HG02588 (cell line): ENCODE measurements around the gene IGF1.

Source experiments
- ATAC-seq: cut with Tn5 transposase; IDR thresholded peaks from one replicate; pipeline ENCODE4 v1.9.1; 2021; ENCODE audit warnings: mild to moderate bottlenecking, moderate library complexity; ENCODE audit not compliant: unreplicated experiment

The IGF1 gene

DNA sequence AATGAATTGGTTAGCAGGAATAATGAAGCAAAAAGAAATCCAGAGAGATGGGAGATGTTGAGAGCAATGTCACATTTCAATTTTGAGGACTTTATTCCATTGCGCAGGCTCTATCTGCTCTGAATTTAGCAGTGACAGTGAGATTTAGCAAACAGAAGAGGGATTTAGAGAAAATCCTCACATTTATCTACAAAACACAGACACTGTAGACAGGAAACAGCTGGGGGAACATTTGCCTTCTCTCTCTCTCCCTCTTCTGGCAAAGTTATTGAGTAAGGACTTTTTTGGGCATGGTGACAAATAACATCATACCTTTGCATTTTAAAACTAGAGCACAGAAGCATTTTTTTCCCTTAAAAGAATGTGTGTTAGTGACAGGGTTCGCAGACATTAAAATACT is at the start of gene IGF1:
Gene IGF1 (minus strand): TSS at position 158 of the 400 bp plus-strand sequence. CDS start 182 bp downstream, outside the sequence.
- no peak for ATAC-seq

- no peak for ATAC-seq
These were observed 47.7 kb upstream of the IGF1 start for GRCh38 chr12:102528111-102528510.

DNA sequence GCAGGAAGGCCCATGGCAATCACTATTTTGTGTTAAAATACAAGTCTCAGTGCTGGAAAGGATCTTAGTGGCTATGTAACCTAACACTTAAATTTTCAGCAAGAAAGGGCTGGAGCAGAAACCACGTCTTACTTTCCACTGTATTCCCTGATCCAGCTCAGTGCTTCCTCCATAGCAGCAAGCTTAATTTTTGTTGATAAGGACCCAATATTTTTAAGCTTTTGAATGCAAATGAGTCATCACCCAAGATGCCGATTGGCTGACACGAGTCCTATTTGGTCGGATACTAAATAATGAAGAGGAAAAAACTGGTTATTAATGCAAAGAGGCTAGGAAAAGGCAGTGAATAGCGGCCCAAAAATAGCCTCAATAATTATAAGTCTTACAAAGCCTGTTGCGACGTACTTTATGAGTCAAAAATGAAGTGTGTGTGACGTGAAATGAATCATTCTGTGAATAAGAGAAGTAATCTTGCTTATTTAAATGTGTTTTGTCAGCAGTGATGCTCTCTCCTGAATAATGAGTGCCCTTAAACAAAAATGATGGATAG is 46.9 kb upstream of the IGF1 start:
- no peak for ATAC-seq

GRCh38 chr12:102526656-102527055 is 46.3 kb upstream of the IGF1 start:
- ATAC-seq, result no peak

GRCh38 chr12:102522768-102523167 is 42.4 kb upstream of the IGF1 start:
- ATAC-seq, result no peak

DNA sequence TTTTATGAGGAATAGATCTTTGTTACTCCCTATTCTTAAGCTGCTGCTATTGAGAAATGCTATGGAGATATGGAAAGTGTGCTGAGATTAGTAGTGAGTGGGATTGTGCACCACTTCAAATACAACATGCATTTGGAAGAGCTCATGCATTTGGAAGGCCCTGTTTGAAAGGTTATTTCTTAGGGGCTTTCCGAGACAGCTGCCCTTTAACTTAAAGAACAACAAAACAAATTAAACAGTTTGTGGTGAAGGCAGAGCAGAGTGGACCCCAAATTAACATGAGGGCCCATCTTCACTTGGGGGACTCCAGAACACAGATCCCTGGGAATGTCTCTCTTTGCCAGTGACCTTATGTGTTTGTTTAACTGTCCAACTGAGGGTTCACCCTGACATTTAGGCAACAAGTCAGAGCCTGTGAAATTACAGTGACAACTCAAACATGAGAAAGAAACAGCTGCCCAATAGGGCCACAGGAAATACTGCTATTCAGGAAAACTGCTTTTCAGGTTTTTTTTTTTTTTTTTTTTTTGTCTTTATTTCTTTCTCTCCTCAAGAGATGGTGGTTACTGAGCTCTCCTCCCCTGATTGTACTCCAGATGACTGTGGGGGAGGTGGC is 41.4 kb upstream of the IGF1 start:
- ATAC-seq, result no peak

DNA sequence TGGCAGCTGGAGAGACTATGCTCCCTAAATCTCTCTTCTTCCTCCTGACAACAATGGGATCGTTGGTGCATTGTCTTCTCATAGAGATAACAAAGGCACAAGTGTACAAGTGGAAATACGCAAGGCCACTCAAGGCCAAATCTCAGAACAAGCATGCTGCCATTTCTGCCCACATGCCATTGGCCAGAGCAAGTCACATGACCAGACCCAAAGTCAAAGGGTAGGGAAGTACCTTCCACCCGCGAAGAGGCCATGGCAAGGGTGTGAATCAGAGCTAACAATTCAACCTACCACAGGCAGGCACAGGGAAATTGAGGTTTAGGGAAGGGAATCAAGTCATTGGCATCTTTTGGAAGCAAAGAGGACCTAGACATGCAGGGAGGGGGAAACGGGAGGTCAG is 38.5 kb upstream of the IGF1 start:
- no peak for ATAC-seq

DNA sequence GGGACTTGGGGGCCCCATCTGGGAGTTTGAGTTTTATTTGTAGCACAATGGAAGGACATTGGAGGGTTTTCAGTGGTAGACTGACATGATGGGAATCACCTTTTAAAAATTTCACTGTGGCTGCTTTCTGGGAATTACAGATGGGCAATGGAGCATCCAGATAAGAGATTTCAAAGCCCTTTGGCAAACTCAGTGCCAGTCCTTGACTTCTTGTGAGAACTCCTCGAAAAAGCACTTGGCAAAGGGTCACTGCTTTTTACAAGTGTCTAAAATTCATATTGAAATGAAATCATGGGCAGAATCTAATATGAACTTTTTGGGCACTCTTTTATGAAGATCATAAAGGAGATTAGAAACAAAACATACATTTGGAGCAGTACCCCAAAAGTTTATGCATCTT is 34.3 kb upstream of the IGF1 start:
- no peak for ATAC-seq

DNA sequence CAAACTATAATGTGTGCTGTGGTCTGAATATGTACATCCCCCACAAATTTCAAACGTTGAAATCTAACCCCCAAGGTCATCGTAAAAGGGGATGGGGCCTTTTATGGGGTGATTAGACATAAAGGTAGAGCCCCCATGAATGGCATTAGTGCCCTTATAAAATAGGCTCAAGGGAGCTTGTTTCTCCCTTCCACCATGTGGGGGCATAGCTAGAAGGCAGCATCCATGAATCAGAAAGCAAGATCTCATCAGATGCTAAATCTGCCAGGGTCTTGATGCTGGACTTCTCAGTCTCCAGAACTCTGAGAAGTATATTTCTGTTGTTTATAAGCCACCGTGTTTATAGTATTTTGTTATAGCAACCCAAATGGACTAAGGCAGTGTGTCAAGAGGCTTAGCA is 33.4 kb upstream of the IGF1 start:
- ATAC-seq, result no peak

DNA sequence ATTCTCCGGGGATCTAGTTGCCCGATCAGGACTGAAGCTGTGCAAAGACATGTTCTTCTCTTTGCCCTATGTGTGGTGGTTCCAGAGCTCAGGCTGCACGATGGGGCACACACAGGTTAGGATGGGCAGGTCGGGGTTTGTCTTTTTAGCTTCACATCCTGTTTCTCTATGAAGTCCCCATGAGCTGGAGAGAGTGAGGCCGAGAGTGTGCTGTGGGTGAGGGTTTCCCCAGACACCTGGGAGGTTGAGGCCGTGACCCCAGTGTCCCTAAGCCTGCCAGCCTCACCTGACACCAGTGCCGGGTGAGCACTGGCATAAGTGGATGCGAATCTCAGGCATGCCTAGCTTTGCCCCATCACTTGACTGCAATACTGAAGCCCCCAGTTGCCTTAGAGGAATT is 32.9 kb upstream of the IGF1 start:
- peak; percentile 93 for ATAC-seq

GRCh38 chr12:102512523-102512922 is 32.2 kb upstream of the IGF1 start:
- ATAC-seq, result no peak

DNA sequence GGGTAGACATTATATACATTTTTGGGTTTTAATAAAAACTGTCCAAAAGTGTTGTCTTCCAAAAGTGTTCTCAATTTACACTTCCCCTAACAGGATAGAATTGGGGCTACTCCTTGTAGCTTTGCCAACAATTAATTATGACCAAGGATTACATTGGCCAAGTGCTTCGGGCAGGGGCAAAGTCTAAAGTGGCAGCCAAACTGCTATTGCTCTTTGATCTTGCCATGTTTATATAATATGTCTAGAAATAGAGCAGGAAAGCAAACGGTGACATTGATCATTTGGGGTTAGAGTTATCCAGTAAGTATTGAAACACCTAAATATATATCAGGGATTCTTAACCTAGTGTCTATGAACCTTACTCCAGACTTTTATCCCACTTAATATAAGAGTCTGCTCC is 31.2 kb upstream of the IGF1 start:
- no peak for ATAC-seq

GRCh38 chr12:102510463-102510862 is 30.1 kb upstream of the IGF1 start:
- ATAC-seq, result no peak

GRCh38 chr12:102510031-102510430 is 29.7 kb upstream of the IGF1 start:
- ATAC-seq, result no peak

DNA sequence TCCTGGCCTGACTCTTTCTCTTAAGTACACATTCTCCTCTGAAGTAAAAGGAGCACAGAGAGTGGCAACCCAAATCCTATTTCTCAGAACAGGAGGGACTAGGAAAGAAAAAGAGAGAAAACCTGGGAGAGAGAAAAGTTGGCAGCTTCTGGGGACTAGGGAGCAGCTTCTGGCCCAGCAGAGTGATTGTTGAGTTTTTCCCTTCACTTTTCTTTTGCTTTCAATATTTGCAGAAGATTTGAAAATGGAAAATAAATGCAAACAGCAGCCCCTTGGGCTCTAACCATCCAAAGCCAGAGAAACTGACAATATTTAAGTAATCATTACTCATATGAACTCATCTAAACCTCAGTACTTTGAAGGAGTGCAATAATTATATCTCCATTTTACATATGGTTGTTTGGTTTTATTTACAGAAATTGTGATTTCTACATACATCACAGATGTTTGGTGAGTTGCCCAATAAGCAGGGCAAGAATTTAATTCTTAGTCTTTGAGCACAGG is 28.8 kb upstream of the IGF1 start:
- ATAC-seq, result no peak

DNA sequence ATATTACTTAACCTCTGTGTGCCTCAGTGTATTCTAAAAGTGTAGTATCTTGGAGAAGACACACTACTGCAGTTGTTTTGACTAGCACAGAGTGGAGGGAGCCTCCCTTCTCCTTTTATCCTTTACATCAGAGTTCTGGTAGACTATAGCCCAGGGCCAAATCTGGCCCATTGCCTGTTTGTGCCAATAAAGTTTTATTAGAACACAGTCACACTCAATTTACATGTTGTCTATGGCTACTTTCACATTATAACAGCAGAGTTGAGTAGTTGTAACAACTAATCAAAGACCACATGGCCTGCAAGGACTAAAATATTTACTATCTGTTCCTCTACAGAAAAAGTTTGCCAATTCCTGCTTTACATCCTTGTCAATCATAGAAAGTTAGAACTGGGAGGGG is 27.7 kb upstream of the IGF1 start:
- no peak for ATAC-seq

GRCh38 chr12:102507301-102507700 is 26.9 kb upstream of the IGF1 start:
- ATAC-seq, result no peak

DNA sequence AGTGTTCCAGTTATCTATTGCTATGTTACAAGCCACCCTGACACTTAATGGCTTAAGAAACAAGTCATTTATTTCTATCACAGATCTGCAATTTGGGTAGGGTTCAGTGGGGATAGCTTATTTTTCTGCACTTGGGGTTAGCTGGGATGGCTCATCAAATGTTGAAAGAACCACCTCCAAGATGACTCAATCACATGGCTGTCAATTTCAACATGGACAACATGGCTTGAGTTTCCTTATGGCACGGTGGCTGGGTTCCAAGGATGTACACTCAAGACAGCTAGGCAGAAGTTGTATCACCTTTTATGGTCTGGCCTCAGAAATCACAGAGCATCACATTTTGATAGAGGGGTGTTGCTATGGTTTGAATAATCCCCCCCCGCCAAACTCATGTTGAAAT is 24.5 kb upstream of the IGF1 start:
- no peak for ATAC-seq

- ATAC-seq, result no peak
These were observed 23.9 kb upstream of the IGF1 start for GRCh38 chr12:102504280-102504679.

DNA sequence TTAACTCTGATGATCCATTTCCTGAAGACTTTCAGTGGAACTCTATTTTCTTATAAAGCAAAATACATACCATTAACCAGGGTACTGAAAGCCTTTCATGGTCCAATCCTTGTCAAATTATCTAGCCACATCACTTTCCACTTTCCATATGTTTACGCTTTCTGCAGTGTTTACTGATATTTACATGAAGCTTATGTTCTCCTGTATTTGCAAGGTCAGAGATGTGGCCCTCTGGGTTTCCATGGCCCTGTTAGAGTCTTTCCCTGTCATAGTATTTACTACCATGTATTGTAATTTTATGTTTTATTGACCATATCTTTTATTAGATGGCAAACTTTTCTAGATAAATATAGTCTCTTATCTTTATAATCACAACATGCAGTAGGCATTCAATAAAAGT is 23.5 kb upstream of the IGF1 start:
- no peak for ATAC-seq

- peak; percentile 62 for ATAC-seq
These were observed 22.8 kb upstream of the IGF1 start for GRCh38 chr12:102503056-102503681.

GRCh38 chr12:102501773-102502172 is 21.4 kb upstream of the IGF1 start:
- ATAC-seq, result no peak
